GM04504 (cell line): ENCODE results near the gene CKB.

ENCODE experiments used
- DNase-seq: peaks from one replicate; pipeline ENCODE4 v3.0.0-alpha.2; 2012; ENCODE audit warnings: low read depth

Gene CKB

DNA sequence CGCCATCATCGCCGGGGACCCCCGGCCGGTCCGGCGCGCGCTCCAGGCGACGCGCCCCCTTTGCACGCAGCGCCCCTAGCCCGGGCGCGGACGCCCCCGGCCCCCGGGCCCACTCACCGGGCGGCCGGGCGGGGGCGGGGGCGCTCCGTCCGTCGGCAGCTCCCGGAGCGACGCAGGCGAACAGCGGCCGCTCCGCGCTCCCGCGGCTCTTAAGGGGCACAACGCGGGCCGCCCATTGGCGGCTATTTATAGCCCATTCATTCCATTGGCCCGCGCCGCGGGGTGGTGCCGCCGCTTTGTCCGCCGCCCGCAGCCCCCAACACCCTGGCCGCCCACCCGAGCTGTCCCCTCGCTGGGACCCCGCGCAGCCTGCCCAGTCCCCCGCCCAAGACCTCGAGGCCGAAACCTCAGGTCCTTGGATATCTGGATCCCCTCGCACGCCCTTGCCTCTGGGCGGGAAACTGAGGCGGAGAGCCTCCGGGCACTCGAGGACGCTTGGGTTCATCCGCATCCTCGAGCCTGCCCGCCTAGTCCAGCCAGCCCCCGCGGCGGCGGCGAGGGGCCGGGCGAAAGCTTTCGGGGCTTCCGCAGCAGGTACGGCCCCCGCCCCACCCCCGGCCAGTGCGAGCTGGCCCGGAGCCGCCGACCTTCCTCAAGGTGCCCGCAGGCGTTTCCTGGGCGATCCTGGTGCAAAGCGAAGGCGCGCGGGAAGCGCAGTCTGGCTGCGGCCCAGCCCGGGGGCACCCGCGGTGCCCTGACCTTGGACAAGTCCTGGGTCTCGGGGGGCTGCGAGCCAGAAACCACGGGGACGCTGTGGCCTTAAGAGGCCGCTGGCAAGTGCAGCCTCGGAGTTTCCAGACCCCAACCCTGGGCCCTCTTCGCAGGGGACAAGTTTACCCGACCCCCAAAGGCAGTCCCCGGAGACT, at the start of gene CKB:
TSS of gene CKB (minus strand) at position 182 of the 926 bp plus-strand sequence. CDS start 337 bp downstream, outside the sequence.
- DNase-seq, result no peak

DNA sequence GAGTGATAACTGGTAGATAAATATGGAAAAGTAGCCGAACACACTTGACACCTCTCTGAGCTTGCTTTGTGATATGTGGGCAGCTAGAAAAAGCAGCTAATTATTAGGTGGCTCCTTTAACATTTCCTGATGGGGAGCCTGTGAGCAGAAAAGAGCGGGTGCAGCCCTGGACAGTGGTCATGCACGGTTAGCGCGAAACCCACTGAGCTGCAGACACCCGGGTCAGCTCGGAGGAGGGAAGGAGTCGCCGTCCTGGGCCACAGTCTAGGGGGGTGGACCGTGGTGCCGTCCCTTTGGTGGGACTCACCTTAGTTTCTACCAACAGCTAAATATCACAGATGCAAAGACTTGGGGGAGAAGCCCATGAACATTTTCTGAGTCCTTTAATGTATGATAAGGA, 46.8 kb upstream of the CKB start:
- no peak for DNase-seq

GRCh38 chr14:103568952-103569351, 46.3 kb upstream of the CKB start:
- DNase-seq, result no peak

- no peak for DNase-seq
These were observed 41.3 kb upstream of the CKB start for GRCh38 chr14:103563844-103564505.

DNA sequence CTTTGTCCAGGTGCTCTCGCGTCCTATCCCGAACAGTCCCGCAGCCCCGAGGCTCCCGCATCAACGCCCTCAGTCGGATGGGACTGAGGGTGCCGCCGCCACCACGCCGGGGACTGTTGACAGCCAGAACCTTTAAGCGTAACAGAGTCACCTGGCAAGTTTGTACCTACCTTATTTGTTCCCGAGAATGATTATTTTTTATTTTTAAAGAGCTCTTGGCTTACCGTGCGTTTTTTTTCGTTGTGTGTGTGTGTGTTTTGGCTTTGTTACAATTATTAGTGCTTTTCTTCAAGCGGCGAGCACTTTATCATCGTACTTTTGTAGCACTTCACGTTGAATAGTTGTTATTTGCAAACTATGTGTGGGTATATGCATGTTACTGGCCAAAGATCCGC, 40.6 kb upstream of the CKB start:
- DNase-seq, result no peak

DNA sequence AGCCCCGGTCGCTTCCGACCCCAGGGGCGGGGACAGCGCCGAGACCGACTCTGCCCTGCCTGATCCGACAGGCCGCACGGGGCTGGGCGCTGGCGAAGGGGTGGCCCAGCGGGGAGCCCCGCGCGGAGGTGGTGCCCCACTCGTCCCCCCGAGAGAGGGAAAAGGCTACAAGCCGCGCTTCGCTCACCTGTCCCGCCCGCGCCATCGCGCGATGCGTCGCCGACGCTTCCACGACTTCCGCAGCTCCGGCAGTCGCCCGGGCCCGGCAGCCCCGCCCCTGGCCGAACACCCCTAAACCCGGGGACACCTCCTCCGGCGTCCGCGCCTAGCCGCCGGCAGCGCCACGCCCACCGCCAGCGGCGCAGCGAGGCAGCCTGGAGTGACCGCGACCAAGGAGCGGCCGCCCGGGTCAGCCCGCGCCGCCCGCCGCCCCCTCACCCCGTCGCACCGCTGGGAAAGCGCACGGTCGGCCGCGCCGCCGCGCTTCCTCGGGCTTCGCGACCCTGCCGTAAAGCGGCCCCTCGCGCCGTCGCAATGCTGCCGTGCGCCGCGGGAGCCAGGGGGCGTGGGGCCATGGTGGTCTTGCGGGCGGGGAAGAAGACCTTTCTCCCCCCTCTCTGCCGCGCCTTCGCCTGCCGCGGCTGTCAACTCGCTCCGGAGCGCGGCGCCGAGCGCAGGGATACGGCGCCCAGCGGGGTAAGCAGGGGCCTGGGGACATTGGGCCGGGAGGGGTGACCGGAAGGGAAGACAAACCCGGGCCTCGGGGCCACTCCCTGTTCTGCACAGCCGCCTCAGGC, 40.0 kb upstream of the CKB start, which contains the start of the genes BAG5 and COA8:
TSS of gene BAG5 (minus strand) at position 229 of the 797 bp plus-strand sequence. CDS start 1,493 bp downstream, outside the sequence.
TSS of gene COA8 (plus strand) at position 532 of the 797 bp plus-strand sequence. CDS start at position 574, 42 bp downstream.
- no peak for DNase-seq

GRCh38 chr14:103562179-103562428, 39.5 kb upstream of the CKB start:
- no peak for DNase-seq

DNA sequence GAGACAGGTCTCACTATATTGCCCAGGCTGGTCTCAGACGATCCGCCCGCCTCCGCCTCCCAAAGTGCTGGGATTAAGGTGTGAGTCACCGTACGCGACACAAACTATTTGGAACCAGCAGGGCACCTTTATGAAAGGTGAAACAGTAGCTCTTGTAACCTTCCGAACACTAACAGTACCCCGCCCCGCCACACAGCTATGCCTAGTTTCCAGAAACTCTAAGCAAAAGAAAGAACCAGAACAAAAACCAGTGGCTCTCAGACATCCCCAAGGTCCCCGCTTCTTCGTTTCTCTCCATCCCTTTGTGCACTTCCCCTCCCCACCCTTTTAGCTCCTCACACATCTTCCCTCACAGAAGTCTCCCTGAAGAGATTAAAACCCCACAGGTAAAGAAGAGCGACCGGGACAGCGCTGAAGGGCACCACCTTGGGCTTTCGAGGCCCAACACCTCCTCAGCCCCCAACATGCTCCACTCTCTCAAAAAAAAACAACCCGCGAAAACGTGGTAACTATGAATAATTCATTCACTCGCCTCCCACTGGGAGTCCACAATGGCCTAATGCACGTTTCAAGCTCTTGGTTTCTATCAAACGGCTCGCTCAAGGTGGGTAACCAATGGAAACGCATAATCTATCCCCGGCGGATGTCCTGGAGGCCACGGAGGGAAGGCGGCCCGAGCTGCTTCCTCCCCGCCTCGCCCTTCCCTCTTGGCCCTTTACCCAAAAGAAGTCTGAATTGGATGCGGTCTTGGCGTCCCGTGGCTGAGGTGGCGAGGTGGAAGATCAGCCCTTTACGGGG, 39.0 kb upstream of the CKB start:
- no peak for DNase-seq

DNA sequence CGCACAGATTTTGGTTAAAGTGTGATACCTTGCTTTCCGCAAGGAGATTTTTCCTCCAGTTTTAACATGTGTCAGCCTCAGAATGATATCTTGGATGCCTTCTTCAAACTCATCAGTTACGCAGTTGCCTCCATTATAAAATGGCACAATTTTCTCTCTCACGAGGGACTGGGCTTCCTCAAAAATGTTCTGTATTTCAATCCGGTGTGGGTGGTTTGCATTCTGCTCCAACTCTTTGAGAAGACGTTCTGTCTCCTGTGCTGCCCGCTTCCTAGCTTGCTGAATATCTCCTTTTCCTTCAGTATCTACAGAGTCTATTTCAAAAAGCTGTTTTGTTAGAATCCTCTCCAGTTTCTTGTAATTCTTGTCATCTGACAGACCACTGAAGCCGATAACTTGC, 38.1 kb upstream of the CKB start:
- DNase-seq, result no peak

- DNase-seq, result no peak
These were observed 37.1 kb upstream of the CKB start for GRCh38 chr14:103559766-103560165.

DNA sequence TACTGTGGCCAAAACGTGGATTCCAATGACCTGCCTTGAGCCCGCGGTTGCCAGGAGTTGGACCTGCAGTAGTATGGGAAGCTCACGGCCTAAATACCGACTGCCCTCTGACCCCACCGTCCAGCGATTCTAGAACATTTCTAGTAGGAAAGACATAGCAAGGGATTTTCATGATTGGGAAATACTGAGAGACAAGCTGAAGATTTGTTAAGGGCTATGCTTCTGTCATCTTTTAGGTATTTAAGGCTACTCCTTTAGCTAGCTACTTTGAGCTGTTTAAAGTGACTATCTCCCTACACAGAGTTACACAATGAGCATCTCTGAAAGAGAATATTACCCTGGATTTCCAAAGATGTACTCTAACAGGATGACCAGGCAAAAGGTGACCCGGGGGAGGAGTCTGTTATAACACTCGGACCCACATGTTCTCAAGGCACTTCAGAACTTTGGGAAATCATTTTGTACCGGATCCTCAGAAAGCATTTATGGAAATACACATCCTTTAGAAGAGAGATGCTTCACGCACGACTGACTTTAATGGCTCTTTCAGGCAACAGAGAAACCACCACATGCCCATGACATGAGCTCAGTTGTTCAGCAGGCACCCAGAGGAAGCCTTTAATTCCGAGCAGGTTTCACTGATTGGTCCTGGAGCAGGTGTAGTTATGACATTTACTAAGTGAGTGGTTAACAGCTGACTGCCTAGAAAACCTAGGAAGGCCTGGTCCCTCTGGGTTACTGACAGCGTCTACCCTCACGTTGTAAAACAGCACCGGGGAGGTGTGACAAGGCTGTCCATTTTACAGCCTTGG, 35.6 kb upstream of the CKB start:
- DNase-seq, result no peak

DNA sequence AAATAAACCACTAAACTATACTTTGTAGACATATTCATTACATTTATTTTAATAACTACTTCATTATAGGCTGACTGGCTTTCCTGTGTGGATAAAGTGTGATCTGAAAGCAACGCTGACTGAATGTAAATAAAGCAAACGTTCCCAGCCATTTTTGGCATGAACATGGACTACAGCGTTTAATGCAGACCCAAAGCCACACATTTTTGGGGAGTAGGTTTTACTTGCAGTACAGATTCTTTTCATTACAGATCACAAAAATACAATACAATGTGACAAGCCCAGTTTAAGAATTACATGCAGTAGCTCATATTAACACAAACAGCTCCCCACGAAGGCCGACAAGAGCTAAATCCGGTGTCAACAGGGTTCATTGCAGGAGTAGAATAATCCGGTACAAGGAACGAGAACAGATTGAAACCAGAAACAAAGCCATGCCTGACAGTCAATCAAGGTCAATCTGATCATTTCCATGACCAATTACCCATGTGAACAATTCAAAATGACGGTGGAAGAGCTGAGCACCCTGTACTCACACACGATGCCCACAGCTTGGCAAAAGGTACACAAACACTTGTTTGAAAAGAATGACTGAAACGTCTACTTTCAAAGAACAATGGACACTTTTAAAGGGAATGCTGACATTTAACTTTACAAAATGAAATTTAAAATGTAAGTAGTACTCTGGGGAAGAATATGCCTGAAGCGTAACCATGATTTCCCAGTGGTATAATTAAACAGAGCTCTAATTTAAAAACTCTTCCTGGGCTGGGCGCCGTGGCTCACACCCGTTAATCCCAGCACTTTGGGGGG, 34.5 kb upstream of the CKB start:
- no peak for DNase-seq

DNA sequence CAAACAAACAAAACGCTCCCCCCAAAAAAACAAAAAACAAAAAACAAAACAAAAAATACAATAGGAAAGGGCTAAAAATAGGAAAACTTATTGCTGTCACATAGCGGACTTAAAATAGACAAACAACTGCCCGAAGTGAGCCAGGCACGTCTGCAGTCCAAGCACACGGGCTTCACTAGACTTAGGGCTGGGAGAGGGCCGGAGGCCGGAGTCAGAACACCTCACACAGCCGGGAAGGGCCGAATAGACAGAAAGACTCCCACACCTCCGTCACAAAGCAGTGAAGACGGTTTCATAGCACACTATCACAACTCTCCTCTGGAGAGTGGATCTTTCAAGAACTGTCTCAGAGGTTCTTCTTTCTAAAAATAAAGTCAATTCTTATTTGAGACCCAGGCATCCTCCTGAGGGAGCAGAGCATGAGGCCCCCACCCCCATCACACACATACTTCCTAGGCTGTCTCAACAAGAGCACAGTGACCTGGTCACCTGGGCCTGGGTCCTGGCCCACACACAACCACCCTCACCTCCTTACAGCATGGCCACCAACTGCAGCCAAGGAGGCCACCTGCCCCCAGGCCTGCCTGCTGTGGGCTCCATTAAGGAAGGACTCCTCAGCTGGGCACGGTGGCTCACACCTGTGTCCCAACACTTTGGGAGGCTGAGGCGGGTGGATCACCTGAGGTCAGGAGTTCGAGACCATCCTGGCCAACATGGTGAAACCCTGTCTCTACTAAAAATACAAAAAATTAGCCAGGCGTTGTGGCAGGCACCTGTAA, 33.1 kb upstream of the CKB start:
- DNase-seq, result no peak

DNA sequence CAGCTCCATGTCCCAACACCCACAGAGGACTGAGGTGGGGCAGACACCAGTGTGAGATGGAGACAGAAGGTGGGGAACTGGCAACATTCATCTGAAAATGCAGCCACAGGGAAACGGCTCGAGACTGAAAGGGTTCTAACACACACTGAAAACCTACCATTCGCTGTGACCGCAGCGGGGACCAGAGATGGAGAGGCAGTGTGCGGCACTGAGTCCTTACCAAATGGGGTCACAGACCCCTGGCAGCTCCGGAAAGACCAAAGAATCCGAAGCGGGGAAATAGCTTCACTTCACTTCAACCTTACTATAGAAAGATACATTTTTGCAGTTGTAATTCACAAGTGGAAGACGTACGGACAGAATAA, 30.2 kb upstream of the CKB start:
- DNase-seq, result no peak

DNA sequence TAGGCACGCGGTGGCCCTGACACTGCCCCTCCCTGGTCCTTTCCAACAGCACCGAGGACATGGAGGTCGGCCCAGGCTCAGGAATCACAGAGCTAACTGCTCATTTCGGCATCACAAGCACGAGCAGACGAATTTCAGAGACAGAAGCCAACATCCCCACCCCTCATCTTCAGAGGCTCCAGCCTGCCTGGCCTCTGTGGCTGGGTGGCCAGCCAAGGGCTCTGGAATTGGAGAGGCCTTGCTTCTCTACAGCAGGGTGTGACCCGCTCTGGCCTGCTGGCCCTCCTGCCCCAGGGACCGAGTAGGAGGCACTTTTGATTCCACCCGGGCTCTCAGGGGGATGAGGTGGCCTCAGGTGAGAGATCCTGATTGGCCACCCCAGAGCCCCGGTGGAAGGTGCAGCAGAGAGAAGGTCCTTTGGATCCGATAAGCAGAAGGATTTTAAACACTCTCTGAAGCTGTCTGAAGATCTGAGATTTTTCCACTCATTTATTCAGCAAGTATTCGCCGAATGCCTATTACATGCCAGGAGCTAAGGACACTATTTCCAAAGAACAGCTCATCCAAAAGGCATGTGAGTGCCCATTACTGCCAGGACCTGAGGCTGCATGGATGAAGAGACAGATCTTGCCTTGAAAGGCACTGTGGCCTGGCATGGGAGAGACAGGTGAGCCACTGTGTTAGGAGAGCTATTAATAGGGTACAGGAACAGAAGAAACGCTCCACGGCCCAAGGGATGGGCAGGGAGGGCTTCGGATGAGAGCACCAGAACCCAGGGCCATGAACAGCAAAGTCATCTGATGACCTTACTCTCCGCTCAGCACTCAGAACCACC, 29.6 kb upstream of the CKB start:
- no peak for DNase-seq

DNA sequence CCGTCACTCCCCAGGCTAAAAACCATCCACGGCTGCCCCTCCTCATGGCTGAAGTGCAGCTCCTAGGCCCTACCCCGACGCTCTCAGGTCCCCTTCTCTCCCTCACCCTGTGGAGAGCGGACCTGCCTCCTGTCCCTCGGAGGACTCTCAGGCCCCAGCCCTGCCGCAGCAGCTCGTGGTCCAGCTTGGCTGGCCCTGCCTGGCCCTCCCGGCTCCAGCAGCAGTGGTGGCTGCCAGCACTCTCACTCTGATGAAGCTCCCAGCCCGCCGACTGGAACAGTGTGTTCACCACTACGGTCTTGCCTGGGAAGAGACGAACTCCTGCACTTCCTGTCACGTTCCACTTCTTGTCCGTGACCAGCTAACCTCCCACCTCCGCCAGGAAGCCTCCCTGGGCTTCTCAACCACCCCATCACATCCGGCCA, 28.7 kb upstream of the CKB start:
- DNase-seq, result no peak

GRCh38 chr14:103550451-103551337, 28.1 kb upstream of the CKB start:
- no peak for DNase-seq
